ENCODE measurements around the gene PSMB7.

GRCh38 chr9:124325816-124326215, 89.4 kb downstream of the PSMB7 start:
- TF ChIP-seq POLR2AphosphoS5 (IDR thresholded peaks at IDR 0.05) (no peak), CTCF (IDR thresholded peaks at IDR 0.05) (no peak)
